ENCODE data around the gene TIMP4. TPM values are rescaled to one million over a fixed set of nuclear protein-coding genes. Genes with fewer than 3 reads are reported as not detected.

The TIMP4 gene
- total RNA-seq, 1 experiment from 2014 or later: not detected

GRCh38 chr3:12142476-12142875 is 16.2 kb downstream of the TIMP4 start:
- Histone ChIP-seq H3K27me3 (ENCODE audit: control insufficient read depth, insufficient read depth, low read length) (no peaks in the 10 kb centered on the region), H3K9me3 (ENCODE audit: control insufficient read depth, insufficient read depth, low read depth, low read length) (no peaks in the 10 kb centered on the region), H3K4me3 (ENCODE audit: low read depth in 2 of 2, low read length in 2 of 2) (no peak overlapping the region), H3K27ac (ENCODE audit: low read length) (no peak overlapping the region), H3K4me1 (ENCODE audit: control insufficient read depth, insufficient read depth, low read length) (no peaks in the 10 kb centered on the region), H3K36me3 (ENCODE audit: control insufficient read depth, insufficient read depth, low read length) (no peaks in the 10 kb centered on the region)
- DNase-seq (ENCODE audit: low read depth, low spot score) (no peak), ATAC-seq (no peak)
- TF ChIP-seq REST (IDR thresholded peaks at IDR 0.05; ENCODE audit: insufficient read depth in 1 of 2, low read depth in 2 of 2, low read length in 1 of 2) (no peak), TCF7L2 (IDR thresholded peaks at IDR 0.05; ENCODE audit: low read depth, low read length) (no peak), CTCF (IDR thresholded peaks at IDR 0.05) (no peak), POLR2AphosphoS5 (IDR thresholded peaks at IDR 0.05; ENCODE audit: low read depth, low read length) (no peak), SIN3A (IDR thresholded peaks at IDR 0.05; ENCODE audit: borderline replicate concordance, insufficient read depth, low read depth, low read length) (no peak)
- in situ Hi-C loops (cut with HindIII; ENCODE audit: low pct_unique_long_range_greater_than_20kb, low sequenced_read_pairs) (no loop called here), intact Hi-C loops (cut with micrococcal nuclease; ENCODE audit: unreplicated experiment) (no loop called here)
- BruUV-seq (replicated peaks): no TSS peak
- POLR2A ChIA-PET: no interaction called here
- CTCF ChIA-PET: no interaction called here

- no peaks in the 10 kb centered on the region for H3K4me1 ChIP-seq (ENCODE audit: control insufficient read depth, insufficient read depth, low read length)
These were observed 17.4 kb downstream of the TIMP4 start for GRCh38 chr3:12141350-12141749.

More at GRCh38 chr3:12141350-12141749, 17.4 kb downstream of the TIMP4 start:
- intact Hi-C loops (cut with micrococcal nuclease; ENCODE audit: unreplicated experiment) (no loop called here), in situ Hi-C loops (cut with HindIII; ENCODE audit: low pct_unique_long_range_greater_than_20kb, low sequenced_read_pairs) (no loop called here)
- no TSS peak for BruUV-seq (replicated peaks)
- Histone ChIP-seq H3K4me3 (ENCODE audit: low read depth in 2 of 2, low read length in 2 of 2) (no peak overlapping the region), H3K9me3 (ENCODE audit: control insufficient read depth, insufficient read depth, low read depth, low read length) (no peaks in the 10 kb centered on the region), H3K27me3 (ENCODE audit: control insufficient read depth, insufficient read depth, low read length) (no peaks in the 10 kb centered on the region), H3K36me3 (ENCODE audit: control insufficient read depth, insufficient read depth, low read length) (no peaks in the 10 kb centered on the region), H3K27ac (ENCODE audit: low read length) (no peak overlapping the region)
- ChIA-PET POLR2A (no interaction called here), CTCF (no interaction called here)
- no peak for TF ChIP-seq REST (IDR thresholded peaks at IDR 0.05; ENCODE audit: insufficient read depth in 1 of 2, low read depth in 2 of 2, low read length in 1 of 2)
- TF ChIP-seq TCF7L2 (IDR thresholded peaks at IDR 0.05; ENCODE audit: low read depth, low read length): no peak
- TF ChIP-seq SIN3A (IDR thresholded peaks at IDR 0.05; ENCODE audit: borderline replicate concordance, insufficient read depth, low read depth, low read length): no peak
- TF ChIP-seq POLR2AphosphoS5 (IDR thresholded peaks at IDR 0.05; ENCODE audit: low read depth, low read length): no peak
- TF ChIP-seq CTCF (IDR thresholded peaks at IDR 0.05): no peak
- DNase-seq (ENCODE audit: low read depth, low spot score) (no peak), ATAC-seq (no peak)

Measured in Panc1 (cell line).